ENCODE data around the gene IL36RN.
"Not testable (repeated sequence)": the region's sequence is repeated elsewhere in the genome, so short reads cannot be mapped to it uniquely, and the experiment has no call there.

IL36RN gene

GRCh38 chr2:113075030-113075429 is 16.0 kb downstream of the IL36RN start:
- DNase-seq (ENCODE audit: low read depth in 2 of 2) = no peak

GRCh38 chr2:113075600-113075999 is 16.6 kb downstream of the IL36RN start:
- DNase-seq (ENCODE audit: low read depth in 2 of 2) = no peak

GRCh38 chr2:113076954-113077669 is 18.1 kb downstream of the IL36RN start:
- DNase-seq (ENCODE audit: low read depth in 2 of 2) = no peak

GRCh38 chr2:113077921-113078320 is 18.9 kb downstream of the IL36RN start:
- DNase-seq (ENCODE audit: low read depth in 2 of 2) = no peak

- DNase-seq (ENCODE audit: low read depth in 2 of 2) = no peak
These were observed 19.4 kb downstream of the IL36RN start for GRCh38 chr2:113078350-113078839.

GRCh38 chr2:113079131-113079530 is 20.1 kb downstream of the IL36RN start:
- no peak for DNase-seq (ENCODE audit: low read depth in 2 of 2)

GRCh38 chr2:113080134-113080533 is 21.1 kb downstream of the IL36RN start:
- peak; percentile 28 to 52 for DNase-seq (ENCODE audit: low read depth in 2 of 2)

GRCh38 chr2:113081488-113082210 is 22.7 kb downstream of the IL36RN start:
- DNase-seq (ENCODE audit: low read depth in 2 of 2) = no peak

GRCh38 chr2:113083296-113083695 is 24.3 kb downstream of the IL36RN start:
- DNase-seq (ENCODE audit: low read depth in 2 of 2) = no peak

- DNase-seq (ENCODE audit: low read depth in 2 of 2) = no peak
These were observed 25.4 kb downstream of the IL36RN start for GRCh38 chr2:113084249-113085000.

GRCh38 chr2:113085542-113085941 is 26.5 kb downstream of the IL36RN start:
- no peak for DNase-seq (ENCODE audit: low read depth in 2 of 2)

- no peak for DNase-seq (ENCODE audit: low read depth in 2 of 2)
These were observed 29.4 kb downstream of the IL36RN start for GRCh38 chr2:113088213-113088992.

GRCh38 chr2:113089916-113090315 is 30.9 kb downstream of the IL36RN start:
- DNase-seq (ENCODE audit: low read depth in 2 of 2) = no peak

GRCh38 chr2:113091231-113091896 is 32.4 kb downstream of the IL36RN start:
- DNase-seq (ENCODE audit: low read depth in 2 of 2) = no peak

- no peak for DNase-seq (ENCODE audit: low read depth in 2 of 2)
These were observed 34.0 kb downstream of the IL36RN start for GRCh38 chr2:113092864-113093612.

- DNase-seq (ENCODE audit: low read depth in 2 of 2) = no peak
These were observed 34.6 kb downstream of the IL36RN start for GRCh38 chr2:113093613-113093977.

GRCh38 chr2:113096306-113096705 is 37.3 kb downstream of the IL36RN start:
- not testable (repeated sequence) for DNase-seq (ENCODE audit: low read depth in 2 of 2)

GRCh38 chr2:113096842-113097618 is 38.0 kb downstream of the IL36RN start:
- DNase-seq (ENCODE audit: low read depth in 2 of 2) = not testable (repeated sequence)

- DNase-seq (ENCODE audit: low read depth in 2 of 2) = no peak
These were observed 39.0 kb downstream of the IL36RN start for GRCh38 chr2:113098041-113098440.

- DNase-seq (ENCODE audit: low read depth in 2 of 2) = no peak
These were observed 39.5 kb downstream of the IL36RN start for GRCh38 chr2:113098532-113098931.

All from stimulated activated CD4-positive, alpha-beta T cell treated with anti-CD3 and anti-CD28 coated beads, Interleukin-12 subunit alpha, Interleukin-12 subunit beta, amount 100 ng/mL, for 24 hours (primary cell).